Calu3 (cell line): ENCODE data around the gene MSANTD7. TPM values are rescaled to one million over a fixed set of nuclear protein-coding genes. Genes with fewer than 3 reads are reported as not detected.

ENCODE experiments used
- BruUV-seq: library from RNA; stranded (reverse); fragments of 400-500 nt; replicated peaks from 2 replicates; lab custom pipeline; 2021; lab: Mats Ljungman, UMichigan
- CTCF ChIA-PET: fragments of 300-600 bp; sonication (Branson Sonifier 250); formaldehyde crosslinking; loops from one replicate; lab custom pipeline; 2022; ENCODE audit warnings: antibody characterized with exemption; lab: Charles Lee
- DNase-seq: peaks from one replicate; pipeline ENCODE4 v3.0.0; 2022
- H3K27ac Mint-ChIP-seq: one replicate; pipeline ENCODE4 v1.8.0; 2022; ENCODE audit warnings: mixed read lengths; ENCODE audit not compliant: unreplicated experiment
- H3K27me3 Mint-ChIP-seq: one replicate; pipeline ENCODE4 v1.8.0; 2022; ENCODE audit warnings: mixed read lengths; ENCODE audit not compliant: unreplicated experiment
- H3K36me3 Mint-ChIP-seq: one replicate; pipeline ENCODE4 v1.8.0; 2022; ENCODE audit warnings: mild to moderate bottlenecking, moderate library complexity, mixed read lengths; ENCODE audit not compliant: insufficient read depth, unreplicated experiment
- H3K4me1 Mint-ChIP-seq: one replicate; pipeline ENCODE4 v1.8.0; 2022; ENCODE audit warnings: mild to moderate bottlenecking, low read depth, mixed read lengths; ENCODE audit not compliant: unreplicated experiment
- H3K4me3 Mint-ChIP-seq: one replicate; pipeline ENCODE4 v1.8.0; 2022; ENCODE audit warnings: mild to moderate bottlenecking, low read depth, moderate library complexity, mixed read lengths; ENCODE audit not compliant: unreplicated experiment
- H3K9me3 Mint-ChIP-seq: one replicate; pipeline ENCODE4 v1.8.0; 2022; ENCODE audit warnings: low read depth, mixed read lengths; ENCODE audit not compliant: unreplicated experiment
- intact Hi-C: fragments of 100-400 bp; cut with micrococcal nuclease; formaldehyde crosslinking; loops from one replicate; pipeline ENCODE4 v1.10.0; 2022; ENCODE audit not compliant: unreplicated experiment
- total RNA-seq: library from RNA; stranded (reverse); gene quantifications from 2 replicates; pipeline ENCODE4 v1.2.3, GENCODE V29; 2022
- TF ChIP-seq, protein P1 (sequence below): fragments of 200-600 bp; IDR thresholded peaks from one replicate; pipeline ENCODE4 v1.8.0; 2022; ENCODE audit warnings: antibody characterized with exemption; ENCODE audit not compliant: unreplicated experiment

MSANTD7 gene
- total RNA-seq, 1 experiment from 2014 or later = 21.9 TPM

DNA sequence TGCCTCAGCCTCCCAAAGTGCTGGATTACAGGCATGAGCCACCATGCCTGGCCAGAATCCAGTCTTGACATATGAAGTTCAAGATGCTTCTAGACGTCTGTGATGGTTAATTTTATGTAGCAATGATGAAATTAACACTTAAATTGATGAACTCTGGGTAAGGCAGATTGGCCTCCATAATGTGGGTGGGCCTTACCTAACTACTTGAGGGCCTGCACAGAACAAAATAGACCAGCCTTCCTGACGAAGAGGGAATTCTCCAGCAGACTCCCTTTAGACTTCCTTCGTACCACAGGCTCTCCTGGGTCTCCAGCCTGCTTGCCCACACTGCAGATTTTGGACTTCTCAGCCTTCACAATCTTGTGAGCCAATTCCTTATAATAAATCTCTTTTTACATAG is 5.0 kb upstream of the MSANTD7 start:
- H3K9me3 Mint-ChIP-seq = no peaks in the 10 kb centered on the region
- no peaks in the 10 kb centered on the region for H3K27me3 Mint-ChIP-seq
- CTCF ChIA-PET = no interaction called here
- peaks cover 12% of the 10 kb centered on the region for H3K4me1 Mint-ChIP-seq
- no peak overlapping the region for H3K4me3 Mint-ChIP-seq
- BruUV-seq = no TSS peak
- H3K27ac Mint-ChIP-seq = no peak overlapping the region
- intact Hi-C loops = no loop called here
- TF ChIP-seq, protein P1, sequence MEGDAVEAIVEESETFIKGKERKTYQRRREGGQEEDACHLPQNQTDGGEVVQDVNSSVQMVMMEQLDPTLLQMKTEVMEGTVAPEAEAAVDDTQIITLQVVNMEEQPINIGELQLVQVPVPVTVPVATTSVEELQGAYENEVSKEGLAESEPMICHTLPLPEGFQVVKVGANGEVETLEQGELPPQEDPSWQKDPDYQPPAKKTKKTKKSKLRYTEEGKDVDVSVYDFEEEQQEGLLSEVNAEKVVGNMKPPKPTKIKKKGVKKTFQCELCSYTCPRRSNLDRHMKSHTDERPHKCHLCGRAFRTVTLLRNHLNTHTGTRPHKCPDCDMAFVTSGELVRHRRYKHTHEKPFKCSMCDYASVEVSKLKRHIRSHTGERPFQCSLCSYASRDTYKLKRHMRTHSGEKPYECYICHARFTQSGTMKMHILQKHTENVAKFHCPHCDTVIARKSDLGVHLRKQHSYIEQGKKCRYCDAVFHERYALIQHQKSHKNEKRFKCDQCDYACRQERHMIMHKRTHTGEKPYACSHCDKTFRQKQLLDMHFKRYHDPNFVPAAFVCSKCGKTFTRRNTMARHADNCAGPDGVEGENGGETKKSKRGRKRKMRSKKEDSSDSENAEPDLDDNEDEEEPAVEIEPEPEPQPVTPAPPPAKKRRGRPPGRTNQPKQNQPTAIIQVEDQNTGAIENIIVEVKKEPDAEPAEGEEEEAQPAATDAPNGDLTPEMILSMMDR = no peak
- no peak for DNase-seq
- H3K36me3 Mint-ChIP-seq = peaks cover 11% of the 10 kb centered on the region

DNA sequence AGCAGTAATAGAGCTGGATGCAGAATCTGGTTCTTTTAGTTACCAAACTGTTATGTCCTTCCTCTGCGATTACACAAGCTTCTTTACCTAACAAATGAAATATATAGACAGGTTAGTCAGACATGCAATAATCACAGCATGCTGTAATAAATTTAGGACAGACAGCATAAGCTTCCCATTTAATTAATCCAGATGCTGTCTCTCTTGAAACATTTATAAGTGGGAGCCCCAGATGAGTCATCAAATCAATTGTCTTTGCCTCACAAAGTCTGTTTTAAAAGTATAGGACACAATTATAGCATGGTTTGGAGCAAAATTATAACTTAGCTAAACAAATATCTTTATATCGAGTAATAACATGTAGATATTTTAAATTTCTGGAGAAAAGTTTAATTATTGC is 1.9 kb upstream of the MSANTD7 start:
- no peak for DNase-seq
- TF ChIP-seq, protein P1 = no peak
- CTCF ChIA-PET = interaction anchor here (0.5 to 2.0 kb wide), 4 partner anchors 9 to 872 kb away, joined by 3 to 8 read pairs (median 4); no protein-coding TSS in a partner anchor
- peaks cover 36% of the 10 kb centered on the region for H3K36me3 Mint-ChIP-seq
- BruUV-seq = no TSS peak
- H3K4me3 Mint-ChIP-seq = no peak overlapping the region
- peaks cover 17% of the 10 kb centered on the region for H3K4me1 Mint-ChIP-seq
- intact Hi-C loops = no loop called here
- H3K27ac Mint-ChIP-seq = no peak overlapping the region
- no peaks in the 10 kb centered on the region for H3K9me3 Mint-ChIP-seq
- H3K27me3 Mint-ChIP-seq = no peaks in the 10 kb centered on the region

DNA sequence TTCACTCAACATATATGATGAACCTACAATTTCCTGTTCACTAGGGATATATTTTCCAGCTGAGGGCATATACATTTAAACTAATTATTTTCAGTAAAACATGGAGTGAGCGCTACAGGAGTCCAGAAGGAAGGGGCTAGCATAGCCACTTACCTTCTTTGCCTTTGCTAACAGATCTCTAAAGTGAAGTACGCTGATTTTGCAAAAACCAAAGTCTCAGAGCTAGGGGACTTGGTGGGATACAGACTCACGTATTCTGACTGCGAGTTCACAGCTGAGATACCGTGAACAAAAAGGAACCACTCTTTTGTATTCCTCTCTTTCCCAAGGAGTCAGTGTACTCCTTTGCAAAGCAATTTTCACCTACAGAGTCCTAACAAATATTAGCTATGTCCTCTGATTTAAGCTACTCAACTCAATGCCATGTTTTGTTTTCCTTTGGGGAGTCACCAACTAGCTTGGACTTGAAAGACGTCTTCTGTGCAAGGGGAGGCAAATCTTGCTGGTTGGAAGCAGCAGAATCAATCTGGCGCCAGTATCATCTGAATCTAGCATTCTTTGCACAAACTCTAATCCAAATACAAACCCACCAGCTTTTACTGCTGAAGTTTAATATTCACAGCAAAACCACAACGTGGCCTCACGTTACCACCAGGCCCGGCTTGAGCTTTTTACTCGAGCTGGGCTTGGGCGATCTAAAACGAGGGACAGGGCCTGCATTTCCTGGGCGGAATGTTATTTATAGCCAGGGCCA is 926 bp upstream of the MSANTD7 start:
- Mint-ChIP-seq H3K9me3 (no peaks in the 10 kb centered on the region), H3K36me3 (peaks cover 40% of the 10 kb centered on the region), H3K4me1 (peaks cover 17% of the 10 kb centered on the region), H3K27ac (peak overlapping the region; percentile 81), H3K27me3 (no peaks in the 10 kb centered on the region), H3K4me3 (peak overlapping the region; percentile 62)
- TF ChIP-seq, protein P1 = no peak
- DNase-seq = no peak
- CTCF ChIA-PET = interaction anchor here (0.5 to 2.0 kb wide), 10 partner anchors 11 to 873 kb away, joined by 3 to 8 read pairs (median 4); no protein-coding TSS in a partner anchor
- BruUV-seq = TSS peak; percentile 26
- intact Hi-C loops = no loop called here

DNA sequence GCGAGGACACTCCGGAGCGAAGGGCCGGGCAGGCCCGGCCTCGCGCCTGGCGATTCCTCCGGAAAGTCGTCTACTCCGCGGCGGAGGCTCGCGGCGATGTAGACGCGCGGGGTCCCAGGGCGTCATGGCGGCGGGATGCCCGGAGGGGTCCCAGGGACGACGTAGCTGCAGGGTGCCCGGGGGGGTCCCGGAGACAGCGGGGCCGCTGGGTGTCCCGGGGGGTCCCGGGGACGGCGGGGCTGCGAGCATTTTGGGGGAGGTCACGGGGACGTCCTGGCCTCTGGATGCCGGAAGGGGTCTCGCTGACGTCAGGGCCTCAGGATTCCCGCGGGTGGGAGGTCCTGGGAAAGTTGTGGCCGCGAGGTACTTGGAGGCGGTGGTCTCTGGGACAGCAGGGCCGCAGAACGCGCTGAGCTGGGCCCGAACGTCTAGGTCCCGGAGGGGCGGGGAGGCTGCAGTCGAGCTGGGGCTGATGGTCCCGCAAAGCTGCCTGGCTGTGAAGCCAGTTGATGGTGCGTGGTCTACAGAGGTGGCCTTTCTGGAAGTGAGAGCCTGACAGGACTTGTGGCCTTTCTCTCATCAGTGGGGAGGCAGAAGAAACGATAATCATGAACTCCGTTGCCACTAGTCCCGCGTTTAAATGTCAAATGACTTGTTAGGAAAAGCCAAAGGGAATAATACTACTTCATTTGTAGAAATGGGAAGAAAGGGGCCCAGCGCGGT is 637 bp downstream of the MSANTD7 start:
- CTCF ChIA-PET = interaction anchor here (0.5 to 1.6 kb wide), 7 partner anchors 10 to 353 kb away, joined by 3 to 5 read pairs (median 3); no protein-coding TSS in a partner anchor
- Mint-ChIP-seq H3K27ac (peak overlapping the region; percentile 81), H3K9me3 (no peaks in the 10 kb centered on the region), H3K27me3 (no peaks in the 10 kb centered on the region), H3K4me1 (peaks cover 17% of the 10 kb centered on the region), H3K36me3 (peaks cover 51% of the 10 kb centered on the region), H3K4me3 (peak overlapping the region; percentile 62)
- DNase-seq = peak; percentile 15
- TF ChIP-seq, protein P1 = no peak
- BruUV-seq = no TSS peak
- intact Hi-C loops = no loop called here
